NB4 (cell line): Measurements from ENCODE around the gene MYLK.

Experiments
- TF ChIP-seq, protein P1 (sequence below): IDR thresholded peaks from one replicate; pipeline ENCODE4 v1.5.1; 2012; ENCODE audit warnings: low read depth, low read length
- TF ChIP-seq, protein P2 (sequence below): IDR thresholded peaks from 2 replicates; pipeline ENCODE4 v1.6.1; 2011; ENCODE audit warnings: low read depth, low read length

DNA sequence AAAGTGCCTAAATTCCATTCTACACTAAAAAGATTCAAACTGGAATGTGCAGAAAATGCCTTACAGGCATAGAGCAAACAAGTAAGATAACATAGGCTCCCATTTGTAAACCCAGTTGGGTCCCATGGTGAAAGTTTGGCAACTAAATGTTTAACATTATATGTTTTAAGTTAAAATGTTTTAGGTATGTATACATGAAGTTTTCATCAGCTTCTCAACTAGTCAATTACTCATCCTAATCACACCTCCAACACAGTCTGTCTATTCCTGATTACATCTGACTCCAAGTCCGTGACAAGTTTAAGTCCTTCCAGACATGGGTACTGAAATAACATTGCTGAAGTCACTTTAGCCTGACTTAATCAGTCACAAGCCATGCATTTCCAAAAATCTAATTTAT, 25.0 kb downstream of the MYLK start:
- TF ChIP-seq, protein P1, sequence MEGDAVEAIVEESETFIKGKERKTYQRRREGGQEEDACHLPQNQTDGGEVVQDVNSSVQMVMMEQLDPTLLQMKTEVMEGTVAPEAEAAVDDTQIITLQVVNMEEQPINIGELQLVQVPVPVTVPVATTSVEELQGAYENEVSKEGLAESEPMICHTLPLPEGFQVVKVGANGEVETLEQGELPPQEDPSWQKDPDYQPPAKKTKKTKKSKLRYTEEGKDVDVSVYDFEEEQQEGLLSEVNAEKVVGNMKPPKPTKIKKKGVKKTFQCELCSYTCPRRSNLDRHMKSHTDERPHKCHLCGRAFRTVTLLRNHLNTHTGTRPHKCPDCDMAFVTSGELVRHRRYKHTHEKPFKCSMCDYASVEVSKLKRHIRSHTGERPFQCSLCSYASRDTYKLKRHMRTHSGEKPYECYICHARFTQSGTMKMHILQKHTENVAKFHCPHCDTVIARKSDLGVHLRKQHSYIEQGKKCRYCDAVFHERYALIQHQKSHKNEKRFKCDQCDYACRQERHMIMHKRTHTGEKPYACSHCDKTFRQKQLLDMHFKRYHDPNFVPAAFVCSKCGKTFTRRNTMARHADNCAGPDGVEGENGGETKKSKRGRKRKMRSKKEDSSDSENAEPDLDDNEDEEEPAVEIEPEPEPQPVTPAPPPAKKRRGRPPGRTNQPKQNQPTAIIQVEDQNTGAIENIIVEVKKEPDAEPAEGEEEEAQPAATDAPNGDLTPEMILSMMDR, result no peak
- TF ChIP-seq, protein P2, sequence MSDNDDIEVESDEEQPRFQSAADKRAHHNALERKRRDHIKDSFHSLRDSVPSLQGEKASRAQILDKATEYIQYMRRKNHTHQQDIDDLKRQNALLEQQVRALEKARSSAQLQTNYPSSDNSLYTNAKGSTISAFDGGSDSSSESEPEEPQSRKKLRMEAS, result no peak
